Endothelial cell of hepatic sinusoid (primary cell): ENCODE results near the gene ALOX5.
"Not testable (repeated sequence)": the region's sequence is repeated elsewhere in the genome, so short reads cannot be mapped to it uniquely, and the experiment has no call there.

Source experiments
- in situ Hi-C: cut with HindIII; loops from 2 replicates; pipeline ENCODE4 v1.10.0; 2017; ENCODE audit warnings: low sequenced_read_pairs

The ALOX5 gene

DNA sequence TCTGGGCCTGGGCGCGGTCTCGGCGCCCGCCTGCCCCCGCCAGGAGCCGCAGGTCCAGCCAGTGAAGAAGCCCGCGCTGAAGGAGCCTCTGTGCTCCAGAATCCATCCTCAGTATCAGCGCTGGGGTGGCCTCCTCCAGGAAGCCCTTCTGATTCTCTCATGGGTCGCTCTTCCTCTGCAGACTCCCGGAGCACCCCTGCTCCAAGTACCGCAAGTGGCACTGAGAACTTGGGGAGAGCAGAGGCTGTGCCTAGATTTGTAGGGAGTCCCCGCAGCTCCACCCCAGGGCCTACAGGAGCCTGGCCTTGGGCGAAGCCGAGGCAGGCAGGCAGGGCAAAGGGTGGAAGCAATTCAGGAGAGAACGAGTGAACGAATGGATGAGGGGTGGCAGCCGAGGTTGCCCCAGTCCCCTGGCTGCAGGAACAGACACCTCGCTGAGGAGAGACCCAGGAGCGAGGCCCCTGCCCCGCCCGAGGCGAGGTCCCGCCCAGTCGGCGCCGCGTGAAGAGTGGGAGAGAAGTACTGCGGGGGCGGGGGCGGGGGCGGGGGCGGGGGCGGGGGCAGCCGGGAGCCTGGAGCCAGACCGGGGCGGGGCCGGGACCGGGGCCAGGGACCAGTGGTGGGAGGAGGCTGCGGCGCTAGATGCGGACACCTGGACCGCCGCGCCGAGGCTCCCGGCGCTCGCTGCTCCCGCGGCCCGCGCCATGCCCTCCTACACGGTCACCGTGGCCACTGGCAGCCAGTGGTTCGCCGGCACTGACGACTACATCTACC, at the start of gene ALOX5:
Gene ALOX5, plus strand, starts transcription at position 641 of the 774 bp plus-strand sequence. Its CDS starts 64 bp downstream, at position 705.
- in situ Hi-C loops: no loop called here

DNA sequence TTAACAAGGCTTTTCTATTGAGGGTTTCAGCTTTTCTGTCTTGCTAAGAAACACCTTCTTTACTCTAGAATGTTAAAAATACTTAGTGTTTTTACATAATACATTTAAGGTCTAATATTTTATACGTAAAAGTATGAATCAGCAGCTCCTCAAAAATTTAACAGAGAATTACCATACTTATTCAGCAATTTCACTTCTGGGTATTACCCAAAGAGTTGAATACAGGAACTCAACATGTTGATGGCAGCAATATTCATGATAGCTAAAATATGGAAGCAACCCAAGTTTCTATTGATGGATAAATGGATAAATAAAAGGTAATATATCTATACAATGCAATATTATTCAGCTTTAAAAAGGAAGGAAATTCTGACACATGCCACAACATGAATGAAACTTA, 48.9 kb upstream of the ALOX5 start:
- in situ Hi-C loops: no loop called here

DNA sequence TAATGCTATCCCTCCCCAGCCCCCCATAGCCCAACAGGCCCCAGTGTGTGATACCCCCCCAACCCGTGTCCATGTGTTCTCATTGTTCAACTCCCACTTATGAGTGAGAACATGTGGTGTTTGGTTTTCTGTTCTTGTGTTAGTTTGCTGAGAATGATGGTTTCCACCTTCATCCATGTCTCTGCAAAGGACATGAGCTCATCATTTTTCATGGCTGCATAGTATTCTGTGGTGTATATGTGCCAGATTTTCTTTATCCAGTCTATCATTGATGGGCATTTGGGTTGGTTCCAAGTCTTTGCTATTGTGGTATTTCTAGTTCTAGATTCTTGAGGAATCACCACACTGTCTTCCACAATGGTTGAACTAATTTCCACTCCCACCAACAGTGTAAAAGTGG, 47.2 kb upstream of the ALOX5 start:
- in situ Hi-C loops: not testable (repeated sequence)

DNA sequence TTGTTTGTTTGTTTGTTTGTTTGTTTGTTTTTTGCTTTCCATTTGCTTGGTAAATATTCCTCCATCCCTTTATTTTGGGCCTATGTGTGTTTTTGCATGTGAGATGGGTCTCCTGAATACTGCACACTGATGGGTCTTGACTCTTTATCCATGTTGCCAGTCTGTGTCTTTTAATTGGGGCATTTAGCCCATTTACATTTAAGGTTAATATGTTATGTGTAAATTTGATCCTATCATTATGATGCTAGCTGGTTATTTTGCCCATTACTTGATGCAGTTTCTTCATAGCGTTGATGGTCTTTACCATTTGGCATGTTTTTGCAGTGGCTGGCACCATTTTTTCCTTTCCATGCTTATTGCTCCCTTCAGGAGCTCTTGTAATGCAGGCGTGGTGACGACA, 42.2 kb upstream of the ALOX5 start:
- in situ Hi-C loops: not testable (repeated sequence)

DNA sequence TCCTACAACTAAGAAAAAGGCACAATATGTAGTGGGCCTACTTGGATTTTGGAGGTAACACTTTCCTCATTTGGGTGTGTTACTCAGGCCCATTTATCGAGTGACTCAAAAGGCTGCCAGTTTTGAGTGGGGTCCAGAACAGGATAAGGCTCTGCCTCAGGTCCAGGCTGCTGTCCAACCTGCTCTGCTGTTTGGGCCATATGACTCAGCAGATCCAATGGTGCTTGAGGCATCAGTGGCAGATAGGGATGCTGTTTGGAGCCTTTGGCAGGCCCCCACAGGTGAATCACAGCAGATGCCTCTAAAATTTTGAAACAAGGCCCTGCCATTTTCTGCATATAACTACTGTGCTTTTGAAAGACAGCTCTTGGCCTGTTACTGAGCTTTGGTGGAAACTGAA, 34.1 kb upstream of the ALOX5 start:
- in situ Hi-C loops: no loop called here

DNA sequence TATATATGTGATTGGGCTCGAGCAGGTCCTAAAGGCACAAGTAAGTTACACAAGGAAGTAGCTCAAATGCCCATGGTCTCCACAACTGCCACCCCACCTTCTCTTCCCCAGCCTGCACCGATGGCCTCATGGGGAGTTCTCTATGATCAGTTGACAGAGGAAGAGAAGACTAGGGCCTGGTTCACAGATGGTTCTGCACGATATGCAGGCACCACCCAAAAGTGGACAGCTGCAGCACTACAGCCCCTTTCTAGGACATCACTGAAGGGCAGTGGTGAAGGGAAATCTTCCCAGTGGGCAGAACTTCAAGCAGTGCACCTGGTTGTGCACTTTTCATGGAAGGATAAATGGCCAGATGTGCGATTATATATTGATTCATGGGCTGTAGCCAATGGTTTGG, 33.6 kb upstream of the ALOX5 start:
- in situ Hi-C loops: not testable (repeated sequence)

DNA sequence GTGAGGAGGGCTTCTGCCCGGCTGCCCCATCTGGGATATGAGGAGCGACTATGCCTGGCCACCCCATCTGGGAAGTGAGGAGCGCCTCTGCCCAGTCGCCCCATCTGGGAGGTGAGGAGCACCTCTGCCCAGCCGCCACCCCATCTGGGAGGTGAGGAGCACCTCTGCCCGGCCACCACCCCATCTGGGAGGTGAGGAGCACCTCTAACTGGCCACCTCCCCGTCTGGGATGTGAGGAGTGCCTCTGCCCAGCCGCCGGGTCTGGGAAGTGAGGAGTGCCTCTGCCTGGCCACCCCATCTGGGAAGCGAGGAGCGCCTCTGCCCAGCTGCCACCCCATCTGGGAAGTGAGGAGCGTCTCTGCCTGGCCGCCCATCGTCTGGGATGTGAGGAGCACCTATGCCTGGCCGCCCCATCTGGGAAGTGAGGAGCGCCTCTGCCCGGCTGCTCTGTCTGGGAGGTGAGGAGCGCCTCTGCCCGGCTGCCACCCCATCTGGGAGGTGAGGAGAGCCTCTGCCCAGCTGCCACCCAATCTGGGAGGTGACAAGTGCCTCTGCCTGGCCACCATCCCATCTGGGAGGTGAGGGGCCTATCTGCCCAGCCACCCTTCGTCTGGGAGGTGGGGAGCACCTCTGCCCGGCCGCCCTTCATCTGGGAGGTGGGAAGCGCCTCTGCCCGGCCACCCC, 27.2 kb upstream of the ALOX5 start:
- in situ Hi-C loops: not testable (repeated sequence)

DNA sequence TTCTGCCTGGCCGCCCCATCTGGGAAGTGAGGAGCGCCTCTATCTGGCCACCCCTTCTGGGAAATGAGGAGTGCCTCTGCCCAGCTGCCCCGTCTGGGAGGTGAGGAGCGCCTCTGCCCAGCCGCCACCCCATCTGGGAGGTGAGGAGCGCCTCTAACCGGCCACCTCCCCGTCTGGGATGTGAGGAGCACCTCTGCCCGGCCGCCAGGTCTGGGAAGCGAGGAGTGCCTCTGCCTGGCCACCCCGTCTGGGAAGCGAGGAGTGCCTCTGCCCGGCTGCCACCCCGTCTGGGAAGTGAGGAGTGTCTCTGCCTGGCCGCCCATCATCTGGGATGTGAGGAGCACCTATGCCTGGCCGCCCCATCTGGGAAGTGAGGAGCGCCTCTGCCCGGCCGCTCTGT, 26.6 kb upstream of the ALOX5 start:
- in situ Hi-C loops: not testable (repeated sequence)

DNA sequence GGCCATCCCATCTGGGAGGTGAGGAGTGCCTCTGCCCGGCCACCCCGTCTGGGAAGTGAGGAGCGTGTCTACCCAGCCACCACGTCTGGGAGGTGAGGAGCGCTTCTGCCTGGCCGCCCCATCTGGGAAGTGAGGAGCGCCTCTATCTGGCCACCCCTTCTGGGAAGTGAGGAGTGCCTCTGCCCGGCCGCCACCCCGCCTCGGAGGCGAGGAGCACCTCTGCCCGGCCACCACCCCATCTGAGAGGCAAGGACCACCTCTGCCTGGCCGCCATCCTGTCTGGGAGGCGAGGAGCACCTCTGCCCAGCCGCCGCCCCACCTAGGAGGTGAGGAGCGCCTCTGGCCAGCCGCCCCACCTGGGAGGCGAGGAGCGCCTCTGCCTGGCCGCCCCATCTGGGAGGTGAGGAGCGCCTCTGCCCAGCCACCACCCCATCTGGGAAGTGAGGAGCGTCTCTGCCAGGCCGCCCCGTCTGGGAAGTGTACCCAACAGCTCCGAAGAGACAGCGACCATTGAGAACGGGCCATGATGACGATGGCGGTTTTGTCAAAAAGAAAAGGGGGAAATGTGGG, 25.7 kb upstream of the ALOX5 start:
- in situ Hi-C loops: not testable (repeated sequence)

DNA sequence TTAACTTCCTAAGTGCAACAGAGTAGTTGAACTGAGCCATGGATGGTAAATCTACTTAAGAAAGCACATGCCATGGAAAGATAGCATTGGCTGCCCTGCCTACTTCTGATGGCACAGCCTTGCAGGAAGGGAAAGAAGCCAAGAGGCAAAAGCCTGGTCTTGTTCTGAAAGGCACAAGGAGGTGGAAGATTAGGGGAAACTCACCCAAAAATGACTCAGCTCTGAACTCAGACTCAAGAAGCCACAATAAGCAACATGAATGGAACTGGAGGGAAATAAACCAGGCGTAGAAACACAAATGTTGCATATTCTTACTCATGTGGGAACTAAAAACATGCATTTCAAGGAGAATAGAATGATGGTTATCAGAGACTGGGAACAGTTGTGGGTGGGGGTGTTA, 20.8 kb upstream of the ALOX5 start:
- in situ Hi-C loops: no loop called here

DNA sequence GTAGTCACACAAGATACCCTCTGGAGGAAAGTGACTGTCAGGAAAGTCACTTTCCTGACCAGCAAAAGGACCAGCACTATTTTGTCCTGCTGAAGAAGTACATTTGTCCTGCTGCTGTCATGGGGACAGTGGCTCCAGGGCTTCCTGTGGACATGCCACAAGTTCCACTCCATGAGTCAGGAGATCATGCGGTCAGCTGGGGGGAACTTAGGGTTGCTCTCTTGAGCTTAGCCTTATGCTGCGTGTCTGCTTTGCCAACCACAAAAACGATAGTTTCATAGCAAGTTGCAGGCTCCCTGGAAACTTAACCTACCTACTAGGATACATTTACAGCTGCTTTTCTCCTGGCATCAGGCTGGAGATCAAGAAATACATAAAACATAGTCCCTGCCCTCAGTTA, 19.8 kb upstream of the ALOX5 start:
- in situ Hi-C loops: no loop called here

DNA sequence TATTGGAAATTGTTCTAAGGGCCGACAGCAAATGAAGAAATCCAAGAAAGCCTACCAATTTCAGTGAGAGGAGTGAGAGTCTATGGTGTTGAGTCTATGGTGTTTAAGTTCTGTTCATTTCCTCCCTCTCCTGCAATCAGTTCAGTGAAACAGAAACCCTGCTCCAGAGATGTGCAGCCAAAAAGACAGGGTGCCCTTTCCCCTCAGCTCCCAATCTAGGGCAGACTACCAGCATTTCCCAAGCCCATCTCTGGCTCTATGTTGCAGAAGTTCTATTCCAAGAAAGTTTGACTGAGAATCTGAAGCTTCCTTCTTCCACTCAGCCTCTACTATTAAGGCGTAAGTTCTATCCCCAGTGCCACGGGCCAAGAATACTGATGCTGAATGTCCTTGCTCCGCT, 18.5 kb upstream of the ALOX5 start:
- in situ Hi-C loops: no loop called here

DNA sequence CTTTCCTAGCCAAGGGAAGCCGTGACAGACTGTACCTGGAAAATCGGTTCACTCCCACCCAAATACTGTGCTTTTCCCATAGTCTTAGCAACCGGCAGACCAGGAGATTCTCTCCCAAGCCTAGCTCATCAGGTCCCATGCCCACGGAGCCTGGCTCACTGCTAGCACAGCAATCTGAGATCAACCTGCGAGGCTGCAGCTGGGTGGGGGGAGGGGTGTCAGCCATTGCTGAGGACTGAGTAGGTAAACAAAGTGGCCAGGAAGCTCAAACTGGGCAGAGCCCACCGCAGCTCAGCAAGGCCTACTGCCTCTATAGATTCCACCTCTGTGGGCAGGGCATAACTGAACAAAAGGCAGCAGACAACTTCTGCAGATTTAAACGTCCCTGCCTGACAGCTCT, 15.1 kb upstream of the ALOX5 start:
- in situ Hi-C loops: not testable (repeated sequence)

DNA sequence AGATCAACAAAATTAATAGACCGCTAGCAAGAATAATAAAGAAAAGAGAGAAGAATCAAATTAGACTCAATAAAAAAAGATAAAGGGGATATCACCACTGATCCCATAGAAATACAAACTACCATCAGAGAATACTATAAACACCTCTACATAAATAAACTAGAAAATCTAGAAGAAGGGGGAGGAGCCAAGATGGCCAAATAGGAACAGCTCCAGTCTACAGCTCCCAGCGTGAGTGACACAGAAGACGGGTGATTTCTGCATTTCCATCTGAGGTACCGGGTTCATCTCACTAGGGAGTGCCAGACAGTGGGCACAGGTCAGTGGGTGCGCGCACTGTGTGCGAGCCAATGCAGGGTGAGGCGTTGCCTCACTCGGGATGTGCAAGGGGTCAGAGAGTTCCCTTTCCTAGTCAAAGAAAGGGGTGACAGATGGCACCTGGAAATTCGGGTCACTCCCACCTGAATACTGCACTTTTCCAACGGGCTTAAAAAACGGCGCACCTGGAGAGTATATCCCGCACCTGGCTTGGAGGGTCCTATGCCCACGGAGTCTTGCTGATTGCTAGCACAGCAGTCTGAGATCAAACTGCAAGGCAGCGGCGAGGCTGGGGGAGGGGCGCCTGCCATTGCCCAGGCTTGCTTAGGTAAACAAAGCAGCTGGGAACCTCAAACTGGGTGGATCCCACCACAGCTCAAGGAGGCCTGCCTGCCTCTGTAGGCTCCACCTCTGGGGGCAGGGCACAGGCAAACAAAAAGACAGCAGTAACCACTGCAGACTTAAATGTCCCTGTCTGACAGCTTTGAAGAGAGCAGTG, 11.8 kb upstream of the ALOX5 start:
- in situ Hi-C loops: not testable (repeated sequence)

DNA sequence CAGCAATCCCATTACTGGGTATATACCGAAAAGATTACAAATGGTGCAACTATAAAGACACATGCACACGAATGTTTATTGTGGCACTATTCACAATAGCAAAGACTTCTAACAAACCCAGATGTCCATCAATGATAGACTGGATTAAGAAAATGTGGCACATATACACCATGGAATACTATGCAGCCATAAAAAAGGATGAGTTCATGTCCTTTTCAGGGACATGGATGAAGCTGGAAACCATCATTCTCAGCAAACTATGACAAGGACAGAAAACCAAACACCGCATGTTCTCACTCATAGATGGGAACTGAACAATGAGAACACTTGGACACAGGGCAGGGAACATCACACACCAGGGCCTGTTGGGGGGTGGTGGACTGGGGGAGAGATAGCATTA, 6.4 kb upstream of the ALOX5 start:
- in situ Hi-C loops: not testable (repeated sequence)

DNA sequence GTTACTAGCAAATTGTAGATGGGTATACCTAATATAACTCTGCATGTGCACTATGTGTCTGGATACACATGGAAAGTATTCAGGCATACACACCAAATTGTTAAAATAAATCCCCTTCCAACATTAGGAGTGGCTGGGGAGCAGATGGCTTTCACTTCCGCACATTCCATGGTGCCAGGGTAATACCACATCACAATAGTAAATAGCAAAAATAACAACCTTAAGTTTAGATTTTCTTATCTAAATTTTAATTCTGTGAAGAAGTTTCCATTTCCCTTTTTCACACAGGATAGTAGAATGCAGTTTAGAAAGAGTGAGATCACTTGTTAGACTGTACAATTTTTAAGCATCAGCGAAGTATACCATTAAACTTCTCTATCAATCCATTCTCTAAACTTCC, 5.8 kb upstream of the ALOX5 start:
- in situ Hi-C loops: no loop called here

DNA sequence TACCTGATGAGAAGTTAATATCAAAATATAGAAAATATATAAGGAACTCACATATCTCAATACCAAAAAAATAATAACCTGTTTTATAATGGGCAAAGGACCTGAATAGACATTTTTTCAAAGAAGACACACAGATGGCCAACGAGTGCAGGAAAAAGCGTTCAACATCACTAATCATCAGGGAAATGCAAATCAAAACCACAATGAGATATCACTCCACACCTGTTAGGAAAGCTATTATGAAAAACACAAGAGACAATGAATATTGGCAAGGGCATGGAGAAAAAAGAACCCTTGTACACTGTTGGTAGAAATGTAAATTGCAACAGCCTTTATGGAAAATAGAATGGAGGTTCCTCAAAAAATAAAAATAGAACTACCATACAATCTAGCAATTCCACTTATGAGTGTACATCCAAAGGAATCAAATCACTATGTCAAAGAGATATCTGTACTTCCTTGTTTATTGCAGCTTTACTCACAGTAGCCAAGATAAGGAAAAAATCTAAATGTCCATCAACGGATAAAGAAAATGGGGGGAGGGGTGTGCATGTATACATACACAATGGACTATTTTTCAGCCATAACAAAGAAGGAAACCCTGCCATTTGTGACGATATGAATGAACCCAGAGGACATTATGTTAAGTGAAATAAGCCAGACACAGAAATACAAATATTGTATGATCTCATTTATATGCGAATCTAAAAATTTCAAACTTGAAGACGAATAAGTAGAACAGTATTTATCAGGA, 3.6 kb upstream of the ALOX5 start:
- in situ Hi-C loops: no loop called here

DNA sequence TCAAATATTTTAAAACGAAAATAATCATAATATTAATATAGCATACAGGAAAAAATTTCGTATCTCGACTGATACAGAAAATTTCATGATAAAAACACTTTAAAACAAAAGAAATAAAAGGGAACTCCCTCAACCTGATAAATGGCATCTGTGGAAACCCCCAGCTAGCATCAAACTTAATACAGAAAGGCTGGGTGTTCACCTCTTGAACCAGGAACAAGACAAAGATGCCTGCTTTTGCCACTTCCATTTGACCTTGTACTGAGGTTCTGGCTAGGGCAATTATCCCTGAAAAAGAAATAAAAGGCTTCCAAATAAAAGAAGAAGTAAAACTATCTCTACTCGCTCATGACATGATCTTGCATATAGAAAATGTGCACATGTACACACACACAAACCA, 2.5 kb upstream of the ALOX5 start:
- in situ Hi-C loops: no loop called here

DNA sequence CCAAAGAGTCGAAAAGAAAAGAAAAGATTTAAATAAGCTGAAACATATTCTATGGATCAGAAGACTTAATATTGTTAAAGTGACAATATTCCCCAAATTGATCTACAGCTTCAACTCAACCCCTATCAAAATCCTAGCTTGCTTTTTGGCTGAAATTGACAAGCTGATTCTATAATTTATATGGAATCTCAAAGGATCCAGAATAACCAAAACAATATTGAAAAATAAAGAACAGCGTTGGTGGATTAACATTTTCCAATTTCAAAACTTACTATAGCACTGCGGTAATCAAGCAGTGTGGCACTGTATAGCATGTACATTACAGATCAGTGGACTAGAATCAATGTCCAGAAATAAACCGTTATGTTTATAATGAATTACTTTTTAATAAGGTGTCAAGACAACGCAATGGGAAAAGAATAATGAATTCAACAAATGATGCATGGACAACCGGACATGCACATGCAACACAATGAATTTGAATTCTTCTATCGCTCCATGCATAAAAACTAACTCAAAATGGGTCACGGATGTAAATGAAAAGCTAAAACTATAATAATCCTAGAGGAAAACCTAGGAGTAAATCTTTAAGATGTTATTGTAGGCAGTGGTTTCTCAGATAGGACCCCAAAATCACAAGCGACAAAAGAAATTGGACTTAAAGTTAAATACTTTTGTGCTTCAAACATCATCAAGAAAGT, 1.6 kb upstream of the ALOX5 start:
- in situ Hi-C loops: no loop called here

DNA sequence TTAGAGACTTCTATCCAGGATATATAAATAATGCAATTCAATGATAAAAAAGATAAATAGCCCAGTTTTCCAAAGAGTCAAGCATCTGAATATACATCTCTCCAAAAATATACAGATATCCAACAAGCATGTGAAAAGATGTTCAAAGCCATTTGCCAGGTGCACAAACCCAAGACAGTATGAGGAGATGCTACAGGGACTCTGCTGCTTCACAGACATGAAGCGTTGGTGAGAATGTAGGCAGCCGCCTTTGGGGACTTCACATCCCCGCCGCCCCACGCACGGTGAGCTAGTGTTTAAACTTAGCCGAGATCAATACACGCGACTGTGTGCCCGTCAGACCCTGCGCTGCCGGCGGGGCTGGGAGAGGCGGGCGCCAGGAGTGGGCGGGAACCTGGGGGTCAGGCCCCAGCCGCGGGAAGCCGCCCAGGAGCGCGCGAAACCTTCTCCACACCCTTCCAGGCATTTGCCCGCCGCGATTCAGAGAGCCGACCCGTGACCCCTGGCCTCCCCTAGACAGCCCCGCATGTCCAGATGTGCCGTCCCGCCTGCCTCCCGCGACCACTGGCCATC, 927 bp upstream of the ALOX5 start:
- in situ Hi-C loops: no loop called here
